GM19467 (cell line): Measurements from ENCODE around the gene ZNF808.
"Not testable (repeated sequence)": the region's sequence is repeated elsewhere in the genome, so short reads cannot be mapped to it uniquely, and the experiment has no call there.

Source experiments
- ATAC-seq: cut with Tn5 transposase; IDR thresholded peaks from one replicate; pipeline ENCODE4 v1.9.1; 2021; ENCODE audit warnings: mild to moderate bottlenecking, moderate library complexity; ENCODE audit not compliant: unreplicated experiment

ZNF808 gene

GRCh38 chr19:52535771-52536447 lies 8.4 kb downstream of the ZNF808 start:
- ATAC-seq = peak; percentile 85

DNA sequence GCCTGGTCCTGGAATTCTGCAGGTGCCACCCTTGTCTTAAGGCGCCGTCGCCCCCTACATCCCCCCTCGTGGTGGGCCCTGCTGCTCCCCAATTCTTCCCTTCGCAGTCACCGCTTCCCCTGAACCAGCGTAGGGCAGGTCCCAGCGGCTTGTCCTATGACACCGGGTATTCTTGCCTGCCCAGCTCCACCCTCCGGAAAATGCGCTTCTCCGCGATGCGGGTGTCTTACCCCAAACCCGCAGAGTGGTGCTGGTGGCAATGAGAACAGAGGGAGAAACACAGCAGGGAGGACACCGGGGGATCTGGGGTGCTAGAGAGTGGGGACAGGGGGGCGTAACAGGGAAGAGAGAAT lies 9.0 kb downstream of the ZNF808 start:
- no peak for ATAC-seq

GRCh38 chr19:52538815-52539214 lies 11.3 kb downstream of the ZNF808 start:
- not testable (repeated sequence) for ATAC-seq

DNA sequence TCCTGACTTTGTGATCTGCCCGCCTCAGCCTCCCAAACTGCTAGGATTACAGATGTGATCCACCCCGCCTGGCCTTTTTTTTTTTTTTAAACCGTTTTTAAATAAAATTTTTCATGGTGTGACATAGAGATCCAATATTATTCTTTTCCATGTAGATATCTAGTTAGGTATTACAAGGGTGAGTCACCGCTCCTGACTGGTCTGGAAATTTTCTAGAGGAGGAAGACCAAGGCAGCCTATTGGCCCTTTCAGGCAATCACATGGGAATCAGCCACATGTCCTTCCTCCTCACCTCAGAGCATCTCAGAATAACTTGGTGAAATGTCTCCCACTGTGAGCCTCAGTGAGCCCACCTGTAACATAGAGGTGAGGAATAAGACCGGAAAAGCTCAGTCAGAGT lies 13.7 kb downstream of the ZNF808 start:
- not testable (repeated sequence) for ATAC-seq

DNA sequence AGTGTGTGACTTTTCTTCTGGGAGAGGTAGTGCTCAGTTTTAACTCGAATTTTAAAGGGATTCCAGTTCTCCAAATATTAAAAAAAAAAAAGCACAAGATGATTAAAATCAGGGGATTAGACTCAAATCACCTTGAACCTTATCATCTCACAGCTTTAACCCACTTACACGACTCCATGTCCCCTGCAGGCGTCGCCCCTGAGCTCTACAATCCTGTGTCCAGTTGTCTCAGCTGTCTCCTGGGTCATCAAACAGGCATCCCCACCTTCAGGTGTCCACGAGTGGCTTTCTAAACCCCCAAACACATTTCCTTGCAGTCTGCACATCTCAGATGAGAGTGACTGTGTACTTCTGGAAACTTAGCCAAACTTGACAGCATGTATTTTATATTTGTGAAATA lies 14.1 kb downstream of the ZNF808 start:
- no peak for ATAC-seq

- not testable (repeated sequence) for ATAC-seq
These were observed 15.1 kb downstream of the ZNF808 start for GRCh38 chr19:52542541-52542940.

DNA sequence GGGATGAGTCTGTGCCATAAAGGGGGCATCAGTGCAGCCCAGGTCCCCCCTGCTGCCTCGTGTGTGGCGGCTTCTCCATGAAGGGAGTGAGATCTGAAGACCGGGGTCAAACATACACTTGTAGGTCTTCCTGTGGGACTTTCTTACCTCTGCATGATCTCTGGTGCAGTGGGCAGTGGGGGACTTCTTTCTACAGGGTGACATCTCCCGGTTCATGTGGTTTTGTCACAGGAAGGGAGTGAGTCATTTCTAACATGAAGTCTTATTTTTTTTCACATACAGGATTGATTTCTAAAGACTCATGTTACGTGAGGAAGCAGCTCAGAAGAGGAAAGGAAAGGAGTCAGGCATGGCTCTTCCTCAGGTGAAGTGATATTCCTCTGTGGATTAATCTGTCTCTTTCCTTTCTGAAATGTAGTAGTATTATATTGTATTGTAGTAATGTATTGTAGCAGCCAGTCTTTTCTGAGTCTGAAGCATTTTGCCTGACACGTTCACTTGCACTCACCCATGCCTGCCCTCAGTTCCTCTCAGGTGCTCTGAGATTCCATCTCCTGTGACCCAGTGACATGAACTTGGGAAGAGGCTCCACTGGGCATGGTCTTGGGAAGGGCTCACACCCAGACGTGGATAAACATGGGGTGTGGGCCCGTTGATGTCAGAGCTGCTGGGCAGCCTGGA lies 15.7 kb downstream of the ZNF808 start:
- ATAC-seq = no peak

- no peak for ATAC-seq
These were observed 26.9 kb downstream of the ZNF808 start for GRCh38 chr19:52554216-52554971.

- ATAC-seq = no peak
These were observed 29.9 kb downstream of the ZNF808 start for GRCh38 chr19:52557231-52557995.

- not testable (repeated sequence) for ATAC-seq
These were observed 31.4 kb downstream of the ZNF808 start for GRCh38 chr19:52558732-52559445.

- ATAC-seq = not testable (repeated sequence)
These were observed 34.1 kb downstream of the ZNF808 start for GRCh38 chr19:52561611-52562010.

- no peak for ATAC-seq
These were observed 38.7 kb downstream of the ZNF808 start for GRCh38 chr19:52566121-52566520.

GRCh38 chr19:52566588-52566987 lies 39.1 kb downstream of the ZNF808 start:
- ATAC-seq = no peak

- no peak for ATAC-seq
These were observed 40.5 kb downstream of the ZNF808 start for GRCh38 chr19:52567921-52568320.

GRCh38 chr19:52569638-52569999 lies 42.2 kb downstream of the ZNF808 start:
- ATAC-seq = not testable (repeated sequence)

GRCh38 chr19:52570000-52570861 lies 42.8 kb downstream of the ZNF808 start, which contains the start of gene ZNF701:
Gene ZNF701, plus strand, starts transcription at chr19:52570287. Its CDS starts 3,861 bp downstream, at chr19:52574148.
- peak; percentile 93 for ATAC-seq

GRCh38 chr19:52584736-52585440 lies 57.4 kb downstream of the ZNF808 start:
- no peak for ATAC-seq

DNA sequence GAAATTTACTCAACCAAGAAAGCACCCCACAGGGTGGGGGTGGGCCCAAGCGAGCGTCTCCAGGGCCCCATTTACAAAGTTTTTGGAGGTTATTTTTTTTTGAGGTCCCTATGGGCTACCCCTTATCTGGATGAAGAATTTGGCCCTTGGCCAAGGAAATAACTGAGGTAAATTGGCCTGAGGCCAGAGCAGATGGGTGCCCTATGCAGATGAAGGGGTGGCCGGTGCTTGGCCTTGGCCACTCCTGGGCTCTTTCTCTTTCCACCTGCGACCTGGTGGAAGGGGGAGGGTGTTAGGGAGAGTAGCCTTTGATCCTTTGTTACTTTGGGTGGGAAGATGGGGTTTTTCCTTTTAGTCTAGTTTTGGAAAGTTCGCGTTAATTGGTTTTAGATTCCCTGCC lies 58.1 kb downstream of the ZNF808 start:
- no peak for ATAC-seq

DNA sequence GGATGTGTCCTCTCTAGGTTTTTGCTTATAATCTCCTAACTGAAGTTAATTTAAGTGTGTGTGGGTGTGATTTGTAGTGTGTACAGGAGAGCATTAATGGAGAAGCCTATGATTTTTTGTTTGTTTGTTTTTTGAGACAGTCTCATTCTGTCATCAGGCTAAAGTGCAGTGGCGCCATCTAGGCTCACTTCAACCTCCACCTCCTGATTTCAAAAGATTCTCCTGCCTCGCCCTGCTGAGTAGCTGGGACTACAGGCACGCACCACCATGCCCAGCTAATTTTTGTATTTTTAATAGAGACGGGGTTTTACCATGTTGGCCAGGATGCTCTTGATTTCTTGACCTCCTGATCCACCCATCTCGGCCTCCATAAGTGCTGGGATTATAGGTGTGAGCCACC lies 63.3 kb downstream of the ZNF808 start:
- ATAC-seq = no peak
